ENCODE results near the gene SGF29. TPM values are rescaled to one million over a fixed set of nuclear protein-coding genes. Genes with fewer than 3 reads are reported as not detected.
A peak's percentile ranks its signal among the peaks of the same experiment; 100 is the strongest.
"Not testable (repeated sequence)": the region's sequence is repeated elsewhere in the genome, so short reads cannot be mapped to it uniquely, and the experiment has no call there.

Gene SGF29
- total RNA-seq, 4 donors from 2014 or later = 11.0 to 31.3 (median 13.1) TPM

- intact Hi-C loops (cut with DNase I); H3K27me3 ChIP-seq; H3K27ac ChIP-seq; DNase-seq; H3K4me3 ChIP-seq; H3K36me3 ChIP-seq; H3K9me3 ChIP-seq: not testable (repeated sequence)
- WGBS, 2 donors = 84% methylated on average over 11 of the region's 16 CpGs; no CpG with 5 or more reads in 1 of the 2 donors
- H3K4me1 ChIP-seq = peaks cover 0 to 15% (median 4%) of the 10 kb centered on the region in 3 donors
Measured at GRCh38 chr16:28614561-28614960, 60.8 kb downstream of the SGF29 start.

GRCh38 chr16:28615486-28616223 is 61.9 kb downstream of the SGF29 start:
- H3K27me3 ChIP-seq; H3K36me3 ChIP-seq; H3K27ac ChIP-seq; H3K4me1 ChIP-seq; intact Hi-C loops (cut with DNase I); H3K9me3 ChIP-seq; DNase-seq; H3K4me3 ChIP-seq: not testable (repeated sequence)
- WGBS, 2 donors = 44 to 51% methylated on average over 10 to 12 of the region's 24 CpGs
- peak; percentile 37 to 72 (median 62) for TF ChIP-seq CTCF (IDR thresholded peaks at IDR 0.05)

- intact Hi-C loops (cut with DNase I); H3K4me1 ChIP-seq; H3K9me3 ChIP-seq; DNase-seq; H3K27me3 ChIP-seq; H3K36me3 ChIP-seq; H3K27ac ChIP-seq; H3K4me3 ChIP-seq: not testable (repeated sequence)
- 72 to 86% methylated on average over 5 to 7 of the region's 7 CpGs for WGBS, 2 donors
Measured at GRCh38 chr16:28616224-28616577, 62.5 kb downstream of the SGF29 start.

- no peak for TF ChIP-seq POLR2A (IDR thresholded peaks at IDR 0.05)
- H3K27me3 ChIP-seq = peaks cover 0 to 6% (median 0%) of the 10 kb centered on the region in 4 donors
- no peak for DNase-seq
- no peak overlapping the region for H3K27ac ChIP-seq
- H3K4me3 ChIP-seq = no peak overlapping the region
- intact Hi-C loops (cut with DNase I) = no loop called here
- peaks cover 0 to 4% (median 0%) of the 10 kb centered on the region in 3 donors for H3K36me3 ChIP-seq
- 66 to 67% methylated on average over 7 of the region's 7 CpGs for WGBS, 2 donors
- H3K4me1 ChIP-seq = peaks cover 0 to 2% (median 0%) of the 10 kb centered on the region in 3 donors
- no peaks in the 10 kb centered on the region for H3K9me3 ChIP-seq
Measured at GRCh38 chr16:28616636-28617035, 62.9 kb downstream of the SGF29 start.

- DNase-seq = no peak
- Histone ChIP-seq H3K4me1 (peaks cover 0 to 14% (median 6%) of the 10 kb centered on the region in 3 donors), H3K9me3 (no peaks in the 10 kb centered on the region), H3K4me3 (no peak overlapping the region), H3K27ac (no peak overlapping the region), H3K36me3 (peaks cover 0 to 4% (median 0%) of the 10 kb centered on the region in 3 donors), H3K27me3 (peaks cover 0 to 6% (median 0%) of the 10 kb centered on the region in 4 donors)
- 40 to 49% methylated on average over 4 of the region's 4 CpGs for WGBS, 2 donors
- intact Hi-C loops (cut with DNase I) = no loop called here
- no peak for TF ChIP-seq POLR2A (IDR thresholded peaks at IDR 0.05)
- TF ChIP-seq CTCF (IDR thresholded peaks at IDR 0.05) = no peak
Measured at GRCh38 chr16:28617874-28618273, 64.2 kb downstream of the SGF29 start.

GRCh38 chr16:28620316-28620715 is 66.6 kb downstream of the SGF29 start:
- H3K9me3 ChIP-seq; H3K36me3 ChIP-seq; H3K4me3 ChIP-seq; H3K27ac ChIP-seq; intact Hi-C loops (cut with DNase I); DNase-seq; H3K27me3 ChIP-seq: not testable (repeated sequence)
- H3K4me1 ChIP-seq = peaks cover 7 to 25% (median 7%) of the 10 kb centered on the region in 3 donors
- 89% methylated on average over 1 of the region's 1 CpG; no CpG with 5 or more reads in 1 of the 2 donors for WGBS, 2 donors

- Histone ChIP-seq H3K4me1 (peaks cover 7 to 25% (median 7%) of the 10 kb centered on the region in 3 donors), H3K27me3 (peaks cover 0 to 7% (median 0%) of the 10 kb centered on the region in 4 donors), H3K9me3 (no peaks in the 10 kb centered on the region), H3K27ac (no peak overlapping the region), H3K36me3 (peaks cover 0 to 4% (median 0%) of the 10 kb centered on the region in 3 donors), H3K4me3 (no peak overlapping the region)
- TF ChIP-seq CTCF (IDR thresholded peaks at IDR 0.05) = no peak
- no peak for TF ChIP-seq POLR2A (IDR thresholded peaks at IDR 0.05)
- 81 to 82% methylated on average over 7 of the region's 7 CpGs for WGBS, 2 donors
- DNase-seq = no peak
- intact Hi-C loops (cut with DNase I) = no loop called here
Measured at GRCh38 chr16:28621481-28622155, 67.9 kb downstream of the SGF29 start.

- peaks cover 7 to 25% (median 7%) of the 10 kb centered on the region in 3 donors for H3K4me1 ChIP-seq
- H3K27ac ChIP-seq = peak overlapping the region; percentile 3 to 50 (median 40)
- DNase-seq; H3K27me3 ChIP-seq; H3K36me3 ChIP-seq; intact Hi-C loops (cut with DNase I); H3K9me3 ChIP-seq: not testable (repeated sequence)
- H3K4me3 ChIP-seq = peak overlapping the region; percentile 27 to 68 (median 54)
- WGBS, 2 donors = 45 to 53% methylated on average over 11 to 16 of the region's 24 CpGs
Measured at GRCh38 chr16:28622532-28623171, 68.9 kb downstream of the SGF29 start.

Data from esophagus squamous epithelium (tissue), 5 donors.